ENCODE data around the gene YWHAB. TPM values are rescaled to one million over a fixed set of nuclear protein-coding genes. Genes with fewer than 3 reads are reported as not detected.

The YWHAB gene
- total RNA-seq, 4 donors from 2014 or later: 121 to 140 (median 130) TPM

GRCh38 chr20:44946271-44946852 is 60.9 kb downstream of the YWHAB start:
- TF ChIP-seq POLR2AphosphoS5 (IDR thresholded peaks at IDR 0.05): no peak
- TF ChIP-seq CTCF (IDR thresholded peaks at IDR 0.05): no peak
- TF ChIP-seq POLR2A (IDR thresholded peaks at IDR 0.05; ENCODE audit: low read depth): no peak
- no peak for TF ChIP-seq EP300 (IDR thresholded peaks at IDR 0.05)
- DNase-seq (ENCODE audit: extremely low spot score): no peak
- Histone ChIP-seq H3K4me1 (no peaks in the 10 kb centered on the region), H3K27me3 (no peaks in the 10 kb centered on the region), H3K36me3 (peaks cover 63 to 100% (median 95%) of the 10 kb centered on the region in 4 donors), H3K9me3 (no peaks in the 10 kb centered on the region), H3K27ac (replicated peaks in 1 of 4) (no peak overlapping the region), H3K4me3 (no peak overlapping the region)
- intact Hi-C loops (cut with DNase I): no loop called here
- 48% methylated on average over 2 of the region's 2 CpGs for WGBS

DNA sequence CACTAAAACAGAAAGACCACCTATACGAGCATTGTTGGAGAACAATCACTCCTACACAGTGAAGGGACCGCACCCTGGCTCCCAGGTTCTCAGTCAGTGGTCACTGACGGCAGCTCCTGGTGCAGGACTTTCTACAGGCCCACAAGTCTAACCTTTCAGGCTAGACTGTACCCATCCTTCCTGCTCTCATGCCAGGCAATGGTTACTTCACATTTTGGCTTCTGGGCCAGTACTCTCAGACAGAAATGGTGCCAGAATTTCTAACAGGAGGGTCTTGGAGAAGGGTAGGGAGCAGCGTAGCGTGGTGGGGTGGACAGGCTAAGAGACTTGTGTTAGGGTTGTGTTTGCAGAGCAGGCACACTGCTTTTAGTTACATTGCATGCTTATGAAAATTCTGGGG is 62.6 kb downstream of the YWHAB start:
- H3K4me1 ChIP-seq: no peaks in the 10 kb centered on the region
- no peak overlapping the region for H3K27ac ChIP-seq (replicated peaks in 1 of 4)
- no peaks in the 10 kb centered on the region for H3K27me3 ChIP-seq
- no peak for TF ChIP-seq POLR2AphosphoS5 (IDR thresholded peaks at IDR 0.05)
- TF ChIP-seq POLR2A (IDR thresholded peaks at IDR 0.05; ENCODE audit: low read depth): no peak
- no peak for TF ChIP-seq CTCF (IDR thresholded peaks at IDR 0.05)
- TF ChIP-seq EP300 (IDR thresholded peaks at IDR 0.05): no peak
- no peaks in the 10 kb centered on the region for H3K9me3 ChIP-seq
- H3K36me3 ChIP-seq: peaks cover 56 to 100% (median 94%) of the 10 kb centered on the region in 4 donors
- no peak overlapping the region for H3K4me3 ChIP-seq
- intact Hi-C loops (cut with DNase I): no loop called here
- 94% methylated on average over 5 of the region's 5 CpGs for WGBS
- no peak for DNase-seq (ENCODE audit: extremely low spot score)

GRCh38 chr20:44948513-44948912 is 63.0 kb downstream of the YWHAB start:
- intact Hi-C loops (cut with DNase I): no loop called here
- 89% methylated on average over 2 of the region's 2 CpGs for WGBS
- H3K4me1 ChIP-seq: no peaks in the 10 kb centered on the region
- no peak for DNase-seq (ENCODE audit: extremely low spot score)
- no peak overlapping the region for H3K27ac ChIP-seq (replicated peaks in 1 of 4)
- no peaks in the 10 kb centered on the region for H3K9me3 ChIP-seq
- H3K27me3 ChIP-seq: no peaks in the 10 kb centered on the region
- TF ChIP-seq EP300 (IDR thresholded peaks at IDR 0.05): no peak
- no peak for TF ChIP-seq POLR2A (IDR thresholded peaks at IDR 0.05; ENCODE audit: low read depth)
- no peak for TF ChIP-seq CTCF (IDR thresholded peaks at IDR 0.05)
- no peak for TF ChIP-seq POLR2AphosphoS5 (IDR thresholded peaks at IDR 0.05)
- H3K4me3 ChIP-seq: no peak overlapping the region
- H3K36me3 ChIP-seq: peaks cover 52 to 100% (median 94%) of the 10 kb centered on the region in 4 donors

DNA sequence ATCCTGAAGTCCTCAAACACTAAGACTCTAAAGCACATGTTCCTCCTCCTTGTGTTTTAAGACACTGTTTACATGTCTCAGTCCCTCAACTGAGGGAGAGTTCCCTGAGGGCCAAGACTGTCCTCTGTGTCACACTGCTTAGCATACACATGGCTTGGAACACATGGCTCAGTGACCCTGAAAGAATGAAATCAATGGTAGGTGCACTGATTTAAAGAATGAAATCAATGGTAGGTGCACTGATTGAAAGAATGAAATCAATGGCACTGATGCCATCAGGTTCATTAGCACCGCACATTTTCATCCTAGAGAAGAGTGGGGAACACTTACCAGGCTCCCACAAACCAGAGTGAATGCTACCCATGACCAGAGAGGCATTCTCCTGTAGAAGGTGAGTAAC is 64.9 kb downstream of the YWHAB start:
- H3K36me3 ChIP-seq: peaks cover 58 to 100% (median 96%) of the 10 kb centered on the region in 4 donors
- intact Hi-C loops (cut with DNase I): no loop called here
- WGBS: 93% methylated on average over 1 of the region's 1 CpG
- DNase-seq (ENCODE audit: extremely low spot score): no peak
- H3K27ac ChIP-seq (replicated peaks in 1 of 4): no peak overlapping the region
- no peak overlapping the region for H3K4me3 ChIP-seq
- no peaks in the 10 kb centered on the region for H3K4me1 ChIP-seq
- H3K9me3 ChIP-seq: no peaks in the 10 kb centered on the region
- no peak for TF ChIP-seq POLR2AphosphoS5 (IDR thresholded peaks at IDR 0.05)
- no peak for TF ChIP-seq POLR2A (IDR thresholded peaks at IDR 0.05; ENCODE audit: low read depth)
- TF ChIP-seq CTCF (IDR thresholded peaks at IDR 0.05): no peak
- no peak for TF ChIP-seq EP300 (IDR thresholded peaks at IDR 0.05)
- no peaks in the 10 kb centered on the region for H3K27me3 ChIP-seq

GRCh38 chr20:44952731-44953130 is 67.2 kb downstream of the YWHAB start:
- 94% methylated on average over 1 of the region's 1 CpG for WGBS
- TF ChIP-seq CTCF (IDR thresholded peaks at IDR 0.05) (no peak), POLR2A (IDR thresholded peaks at IDR 0.05; ENCODE audit: low read depth) (no peak), POLR2AphosphoS5 (IDR thresholded peaks at IDR 0.05) (no peak), EP300 (IDR thresholded peaks at IDR 0.05) (no peak)
- H3K9me3 ChIP-seq: no peaks in the 10 kb centered on the region
- no peak for DNase-seq (ENCODE audit: extremely low spot score)
- no peaks in the 10 kb centered on the region for H3K27me3 ChIP-seq
- peaks cover 0 to 4% (median 0%) of the 10 kb centered on the region in 4 donors for H3K4me1 ChIP-seq
- peaks cover 50 to 88% (median 86%) of the 10 kb centered on the region in 4 donors for H3K36me3 ChIP-seq
- H3K27ac ChIP-seq (replicated peaks in 1 of 4): no peak overlapping the region
- intact Hi-C loops (cut with DNase I): no loop called here
- no peak overlapping the region for H3K4me3 ChIP-seq

Measured in esophagus muscularis mucosa (tissue), 4 donors.